Peyer's patch (tissue), 4 donors: ENCODE results near the gene NEURL1B. TPM values are rescaled to one million over a fixed set of nuclear protein-coding genes. Genes with fewer than 3 reads are reported as not detected.

Source experiments
- DNase-seq, 3 donors: peaks; one replicate each; pipeline ENCODE4 v3.0.0-alpha.2; 2017 to 2019
- H3K27ac ChIP-seq, 4 donors: fragments of 200-600 bp; sonication (generic); one replicate each; pipeline ENCODE4 v1.5.1; 2016 to 2019
- H3K27me3 ChIP-seq, 2 donors: fragments of 200-600 bp; sonication (generic); one replicate each; pipeline ENCODE4 v1.5.1; 2019
- H3K36me3 ChIP-seq, 3 donors: fragments of 200-600 bp; sonication (generic); one replicate each; pipeline ENCODE4 v1.5.1; 2016 to 2019
- H3K4me1 ChIP-seq, 4 donors: fragments of 200-600 bp; sonication (generic); one replicate each; pipeline ENCODE4 v1.5.1; 2016 to 2019
- H3K4me3 ChIP-seq, 4 donors: fragments of 200-600 bp; sonication (generic); 1 replicate in 3 of 4; 2 replicates in 1 of 4; pipeline ENCODE4 v1.5.1; 2016 to 2019; ENCODE audit warnings: mild to moderate bottlenecking in 1 of 4
- H3K9me3 ChIP-seq, 4 donors: fragments of 200-600 bp; sonication (generic); one replicate each; pipeline ENCODE4 v1.5.1; 2016 to 2019; ENCODE audit warnings: mild to moderate bottlenecking in 1 of 4
- CTCF ChIP-seq, 6 experiments: fragments of 450-650 bp in 4 of 6; fragments of 200-600 bp in 2 of 6; sonication (generic) in 1 of 6; IDR thresholded peaks; one replicate each; pipeline ENCODE4 v1.5.1; 2017 to 2019; ENCODE audit warnings: antibody characterized with exemption in 6 of 6, mild to moderate bottlenecking in 3 of 6, moderate library complexity in 1 of 6
- POLR2A ChIP-seq, 2 donors: fragments of 450-650 bp; IDR thresholded peaks; one replicate each; pipeline ENCODE4 v1.5.1; 2017; ENCODE audit warnings: antibody characterized with exemption in 2 of 2, mild to moderate bottlenecking in 2 of 2, moderate library complexity in 2 of 2
- total RNA-seq, 4 donors: library from RNA; depleted of rRNA; stranded (reverse); fragments of >200 nt; gene quantifications; one replicate each; pipeline ENCODE4 v1.1.0, GENCODE V29; 2016

Gene NEURL1B
- total RNA-seq, 4 donors from 2014 or later: 38.8 to 97.2 (median 81.0) TPM

GRCh38 chr5:172721455-172722326, 80.6 kb downstream of the NEURL1B start:
- Histone ChIP-seq H3K4me1 (peaks cover 0 to 15% (median 0%) of the 10 kb centered on the region in 4 donors), H3K9me3 (no peaks in the 10 kb centered on the region), H3K4me3 (no peak overlapping the region), H3K27me3 (no peaks in the 10 kb centered on the region), H3K27ac (peak overlapping the region in 3 of 4 donors; percentile 25 to 32 (median 31)), H3K36me3 (no peaks in the 10 kb centered on the region)
- DNase-seq: peak in 1 of 3 donors; percentile 41
- TF ChIP-seq CTCF (IDR thresholded peaks at IDR 0.05) (no peak), POLR2A (IDR thresholded peaks at IDR 0.05) (no peak)

GRCh38 chr5:172722327-172722815, 81.3 kb downstream of the NEURL1B start:
- Histone ChIP-seq H3K4me1 (peaks cover 0 to 10% (median 0%) of the 10 kb centered on the region in 4 donors), H3K36me3 (no peaks in the 10 kb centered on the region), H3K27ac (peak overlapping the region in 1 of 4 donors; percentile 32), H3K27me3 (no peaks in the 10 kb centered on the region), H3K4me3 (no peak overlapping the region), H3K9me3 (no peaks in the 10 kb centered on the region)
- TF ChIP-seq CTCF (IDR thresholded peaks at IDR 0.05) (no peak), POLR2A (IDR thresholded peaks at IDR 0.05) (no peak)
- peak in 1 of 3 donors; percentile 34 for DNase-seq

- no peaks in the 10 kb centered on the region for H3K36me3 ChIP-seq
- TF ChIP-seq POLR2A (IDR thresholded peaks at IDR 0.05) (no peak), CTCF (IDR thresholded peaks at IDR 0.05) (no peak)
- H3K27ac ChIP-seq: no peak overlapping the region
- peaks cover 0 to 10% (median 0%) of the 10 kb centered on the region in 4 donors for H3K4me1 ChIP-seq
- DNase-seq: no peak
- H3K27me3 ChIP-seq: no peaks in the 10 kb centered on the region
- H3K4me3 ChIP-seq: no peak overlapping the region
- no peaks in the 10 kb centered on the region for H3K9me3 ChIP-seq
Measured at GRCh38 chr5:172723508-172723907, 82.4 kb downstream of the NEURL1B start.

- no peak overlapping the region for H3K27ac ChIP-seq
- H3K27me3 ChIP-seq: no peaks in the 10 kb centered on the region
- no peaks in the 10 kb centered on the region for H3K36me3 ChIP-seq
- no peak overlapping the region for H3K4me3 ChIP-seq
- no peak for DNase-seq
- H3K4me1 ChIP-seq: peaks cover 0 to 10% (median 0%) of the 10 kb centered on the region in 4 donors
- no peaks in the 10 kb centered on the region for H3K9me3 ChIP-seq
- TF ChIP-seq POLR2A (IDR thresholded peaks at IDR 0.05): no peak
Measured at GRCh38 chr5:172724242-172725183, 83.5 kb downstream of the NEURL1B start.

GRCh38 chr5:172725273-172725672, 84.2 kb downstream of the NEURL1B start:
- Histone ChIP-seq H3K36me3 (no peaks in the 10 kb centered on the region), H3K4me1 (peaks cover 0 to 10% (median 0%) of the 10 kb centered on the region in 4 donors), H3K4me3 (no peak overlapping the region), H3K27ac (no peak overlapping the region), H3K27me3 (no peaks in the 10 kb centered on the region), H3K9me3 (no peaks in the 10 kb centered on the region)
- no peak for DNase-seq
- no peak for TF ChIP-seq POLR2A (IDR thresholded peaks at IDR 0.05)
- TF ChIP-seq CTCF (IDR thresholded peaks at IDR 0.05): no peak
